Right renal cortex interstitium (tissue), 3 donors: ENCODE measurements around the gene CFAP52. TPM values are rescaled to one million over a fixed set of nuclear protein-coding genes. Genes with fewer than 3 reads are reported as not detected.
"Not testable (repeated sequence)": the region's sequence is repeated elsewhere in the genome, so short reads cannot be mapped to it uniquely, and the experiment has no call there.

Source experiments
- DNase-seq, 3 donors: peaks; one replicate each; pipeline ENCODE4 v3.0.0-alpha.2; 2013; ENCODE audit warnings: low read depth in 3 of 3, low spot score in 2 of 3
- polyA plus RNA-seq, 3 donors: library from polyadenylated mRNA; unstranded; fragments of 120-200 nt; gene quantifications; one replicate each; pipeline ENCODE4 v1.2.1, GENCODE V29; 2013; ENCODE audit not compliant: insufficient read length in 3 of 3

The CFAP52 gene
- polyA plus RNA-seq, 3 donors = 2.6 to 3.6 (median 2.7) TPM

- peak in 1 of 3 donors; percentile 33 for DNase-seq
Measured at GRCh38 chr17:9644910-9645751, 68.7 kb downstream of the CFAP52 start, which contains the start of gene USP43. TSS of gene USP43 (plus strand) at chr17:9645517. CDS start at chr17:9645633, 116 bp downstream.

- DNase-seq = peak in 1 of 3 donors; percentile 36
Measured at GRCh38 chr17:9645851-9646545, 69.6 kb downstream of the CFAP52 start.

- DNase-seq = no peak
Measured at GRCh38 chr17:9646546-9646885, 70.1 kb downstream of the CFAP52 start.

GRCh38 chr17:9647014-9647413 lies 70.6 kb downstream of the CFAP52 start:
- peak in 1 of 3 donors; percentile 39 for DNase-seq

GRCh38 chr17:9648521-9649110 lies 72.2 kb downstream of the CFAP52 start:
- DNase-seq = no peak

- DNase-seq = no peak
Measured at GRCh38 chr17:9658593-9659211, 82.3 kb downstream of the CFAP52 start.

GRCh38 chr17:9661027-9661426 lies 84.6 kb downstream of the CFAP52 start:
- no peak for DNase-seq

GRCh38 chr17:9663511-9663910 lies 87.1 kb downstream of the CFAP52 start:
- DNase-seq = not testable (repeated sequence)

GRCh38 chr17:9666461-9667050 lies 90.1 kb downstream of the CFAP52 start:
- DNase-seq = no peak

GRCh38 chr17:9668517-9668916 lies 92.1 kb downstream of the CFAP52 start:
- DNase-seq = no peak

GRCh38 chr17:9669551-9670008 lies 93.1 kb downstream of the CFAP52 start:
- no peak for DNase-seq

- no peak for DNase-seq
Measured at GRCh38 chr17:9670596-9670995, 94.2 kb downstream of the CFAP52 start.

- DNase-seq = no peak
Measured at GRCh38 chr17:9671559-9671958, 95.1 kb downstream of the CFAP52 start.

- no peak for DNase-seq
Measured at GRCh38 chr17:9672266-9672665, 95.8 kb downstream of the CFAP52 start.

GRCh38 chr17:9672691-9673090 lies 96.2 kb downstream of the CFAP52 start:
- DNase-seq = no peak

- DNase-seq = no peak
Measured at GRCh38 chr17:9676084-9676483, 99.6 kb downstream of the CFAP52 start.

- no peak for DNase-seq
Measured at GRCh38 chr17:9676820-9677310, 100.4 kb downstream of the CFAP52 start.

GRCh38 chr17:9677411-9677810 lies 101.0 kb downstream of the CFAP52 start:
- DNase-seq = no peak

GRCh38 chr17:9677896-9678295 lies 101.5 kb downstream of the CFAP52 start:
- DNase-seq = no peak

GRCh38 chr17:9684955-9685621 lies 108.6 kb downstream of the CFAP52 start:
- no peak for DNase-seq
